Bronchial epithelial cell (primary cell): ENCODE measurements around the gene CHRNE. TPM values are rescaled to one million over a fixed set of nuclear protein-coding genes. Genes with fewer than 3 reads are reported as not detected.
A peak's percentile ranks its signal among the peaks of the same experiment; 100 is the strongest.
"Not testable (repeated sequence)": the region's sequence is repeated elsewhere in the genome, so short reads cannot be mapped to it uniquely, and the experiment has no call there.

Source experiments
- DNase-seq: peaks from one replicate; pipeline ENCODE4 v3.0.0-alpha.2; 2010; ENCODE audit warnings: low read depth
- FAIRE-seq: peaks from 2 replicates; lab custom pipeline; 2011; peaks lifted over from hg19 to GRCh38; lab: Jason Lieb, UNC
- H3K27me3 ChIP-seq: 2 replicates; pipeline ENCODE4 v1.5.1; 2011; ENCODE audit warnings: low read length; ENCODE audit not compliant: control insufficient read depth, insufficient read depth
- H3K36me3 ChIP-seq: 2 replicates; pipeline ENCODE4 v1.5.1; 2011; ENCODE audit warnings: low read length; ENCODE audit not compliant: control insufficient read depth, insufficient read depth
- H3K4me3 ChIP-seq: 2 replicates; pipeline ENCODE4 v1.5.1; 2011; ENCODE audit warnings: mild to moderate bottlenecking, low read depth, low read length, control low read depth
- total RNA-seq: library from RNA; depleted of rRNA; stranded (reverse); fragments of >200 nt; gene quantifications from 2 replicates; pipeline ENCODE4 v1.2.1, GENCODE V29; 2014
- TF ChIP-seq, protein P1 (sequence below): IDR thresholded peaks from 2 replicates; pipeline ENCODE4 v1.5.1; 2011; ENCODE audit warnings: mild to moderate bottlenecking, moderate library complexity, low read length, control low read depth, inconsistent platforms; ENCODE audit not compliant: insufficient read depth, severe bottlenecking

Gene CHRNE
- total RNA-seq, 1 donor from 2014 or later, result 0.79 TPM

GRCh38 chr17:4858882-4859260 is 44.0 kb downstream of the CHRNE start:
- Histone ChIP-seq H3K27me3 (no peaks in the 10 kb centered on the region), H3K36me3 (peaks cover 17% of the 10 kb centered on the region), H3K4me3 (peak overlapping the region; percentile 45)
- DNase-seq, result peak; percentile 93
- TF ChIP-seq, protein P1, sequence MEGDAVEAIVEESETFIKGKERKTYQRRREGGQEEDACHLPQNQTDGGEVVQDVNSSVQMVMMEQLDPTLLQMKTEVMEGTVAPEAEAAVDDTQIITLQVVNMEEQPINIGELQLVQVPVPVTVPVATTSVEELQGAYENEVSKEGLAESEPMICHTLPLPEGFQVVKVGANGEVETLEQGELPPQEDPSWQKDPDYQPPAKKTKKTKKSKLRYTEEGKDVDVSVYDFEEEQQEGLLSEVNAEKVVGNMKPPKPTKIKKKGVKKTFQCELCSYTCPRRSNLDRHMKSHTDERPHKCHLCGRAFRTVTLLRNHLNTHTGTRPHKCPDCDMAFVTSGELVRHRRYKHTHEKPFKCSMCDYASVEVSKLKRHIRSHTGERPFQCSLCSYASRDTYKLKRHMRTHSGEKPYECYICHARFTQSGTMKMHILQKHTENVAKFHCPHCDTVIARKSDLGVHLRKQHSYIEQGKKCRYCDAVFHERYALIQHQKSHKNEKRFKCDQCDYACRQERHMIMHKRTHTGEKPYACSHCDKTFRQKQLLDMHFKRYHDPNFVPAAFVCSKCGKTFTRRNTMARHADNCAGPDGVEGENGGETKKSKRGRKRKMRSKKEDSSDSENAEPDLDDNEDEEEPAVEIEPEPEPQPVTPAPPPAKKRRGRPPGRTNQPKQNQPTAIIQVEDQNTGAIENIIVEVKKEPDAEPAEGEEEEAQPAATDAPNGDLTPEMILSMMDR, result no peak
- no peak for FAIRE-seq

DNA sequence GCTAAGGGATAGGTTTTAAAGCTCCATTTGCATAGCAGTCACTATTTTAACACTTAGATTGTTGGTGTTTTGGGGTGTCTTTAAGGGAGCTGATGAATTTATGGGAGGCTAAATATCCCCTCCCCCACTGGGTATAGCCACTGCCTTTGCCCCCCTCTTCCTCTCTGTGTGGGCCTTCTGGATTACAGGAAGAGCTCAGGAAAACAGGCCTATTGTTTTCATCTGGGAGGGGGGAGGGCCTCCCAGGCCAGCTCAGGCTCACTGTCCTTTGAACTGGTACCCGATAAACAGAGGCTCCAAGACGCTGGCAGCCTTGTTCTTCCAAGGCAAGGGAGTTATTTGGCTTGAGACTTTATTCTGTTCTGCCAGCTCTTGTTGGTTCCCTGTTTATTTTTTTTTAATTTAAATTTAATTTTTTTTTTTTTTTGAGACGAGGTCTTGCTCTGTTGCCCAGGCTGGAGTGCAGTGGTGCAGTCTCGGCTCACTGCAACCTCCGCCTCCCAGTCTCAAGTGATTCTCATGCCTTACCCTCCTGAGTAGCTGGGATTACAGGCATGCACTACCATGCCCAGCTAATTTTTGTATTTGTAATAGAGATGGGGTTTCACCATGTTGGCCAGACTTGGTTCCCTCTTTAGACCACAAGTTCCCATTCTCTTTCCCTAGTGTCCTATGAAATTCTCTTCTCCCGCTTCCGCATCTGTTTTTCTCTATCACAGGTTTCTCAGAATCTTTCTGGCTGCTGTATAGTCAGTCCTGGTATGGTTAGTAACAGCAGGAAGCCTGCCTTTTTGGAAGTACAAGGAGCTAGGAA is 44.6 kb downstream of the CHRNE start:
- H3K4me3 ChIP-seq, result peak overlapping the region; percentile 45
- no peaks in the 10 kb centered on the region for H3K27me3 ChIP-seq
- FAIRE-seq, result no peak
- peak; percentile 40 for DNase-seq
- H3K36me3 ChIP-seq, result peaks cover 17% of the 10 kb centered on the region
- TF ChIP-seq, protein P1, result no peak

GRCh38 chr17:4857347-4857746 is 45.6 kb downstream of the CHRNE start:
- not testable (repeated sequence) for FAIRE-seq, H3K27me3 ChIP-seq

GRCh38 chr17:4856937-4857314 is 46.0 kb downstream of the CHRNE start:
- H3K36me3 ChIP-seq, result peaks cover 12% of the 10 kb centered on the region
- no peak overlapping the region for H3K4me3 ChIP-seq
- TF ChIP-seq, protein P1, result no peak
- no peak for FAIRE-seq
- no peaks in the 10 kb centered on the region for H3K27me3 ChIP-seq
- no peak for DNase-seq

More at GRCh38 chr17:4857347-4857746, 45.6 kb downstream of the CHRNE start:
- H3K4me3 ChIP-seq, DNase-seq: not testable (repeated sequence)
- H3K36me3 ChIP-seq, result peaks cover 14% of the 10 kb centered on the region

GRCh38 chr17:4856271-4856936 is 46.5 kb downstream of the CHRNE start:
- Histone ChIP-seq H3K27me3 (no peaks in the 10 kb centered on the region), H3K4me3 (no peak overlapping the region), H3K36me3 (peaks cover 10% of the 10 kb centered on the region)
- TF ChIP-seq, protein P1, result no peak
- DNase-seq (no peak), FAIRE-seq (no peak)

DNA sequence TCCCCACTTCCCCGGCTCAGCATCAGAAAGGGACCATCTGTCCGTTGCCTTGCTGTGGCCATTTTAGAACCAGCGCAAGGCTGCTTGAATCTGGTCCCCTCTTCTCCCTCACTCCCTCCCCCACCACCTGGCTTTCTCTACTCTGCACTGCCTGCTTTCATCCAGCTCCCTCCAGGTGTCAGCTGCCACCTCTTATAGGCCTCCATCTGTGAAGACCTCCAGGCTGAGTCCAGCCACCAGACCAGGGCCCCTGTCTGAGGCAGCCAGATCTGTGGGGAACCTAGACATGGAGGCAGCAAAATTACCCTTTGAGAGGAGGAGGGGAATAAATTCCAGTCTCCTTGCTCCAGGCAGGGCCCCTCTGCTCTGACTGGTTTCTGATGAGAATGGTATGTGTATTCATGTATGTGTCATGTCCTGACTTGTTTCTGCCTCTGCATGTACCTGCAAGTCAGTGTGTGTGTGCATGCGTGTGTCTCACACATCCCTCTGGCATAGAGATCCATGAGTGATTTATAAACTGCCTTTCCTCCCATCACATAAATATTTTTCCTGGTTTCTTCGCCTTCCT is 48.7 kb downstream of the CHRNE start:
- DNase-seq (peak; percentile 99), FAIRE-seq (peak; percentile 99)
- Histone ChIP-seq H3K36me3 (peaks cover 5% of the 10 kb centered on the region), H3K27me3 (no peaks in the 10 kb centered on the region), H3K4me3 (no peak overlapping the region)
- TF ChIP-seq, protein P1, result no peak
